ENCODE measurements around the gene INO80D.

- TF ChIP-seq ZNF331 (CRISPR knock-in tag; IDR thresholded peaks at IDR 0.05; ENCODE audit: low read depth) (no peak), POLR2AphosphoS5 (IDR thresholded peaks at IDR 0.05; ENCODE audit: low read depth) (no peak)
These were observed 116.4 kb downstream of the INO80D start for GRCh38 chr2:205969584-205969983.

All from GM23338 (cell line).